ENCODE data around the gene FARP2. TPM values are rescaled to one million over a fixed set of nuclear protein-coding genes. Genes with fewer than 3 reads are reported as not detected.
A peak's percentile ranks its signal among the peaks of the same experiment; 100 is the strongest.

FARP2 gene
- total and polyA plus RNA-seq, 2 of the 13 experiments (the other 11 are each of a cell fraction or from before 2014, with no cell fraction given) = 28.0 to 45.4 TPM

GRCh38 chr2:241368643-241369042, 12.6 kb downstream of the FARP2 start:
- 95% methylated on average over 3 of the region's 3 CpGs for WGBS (ENCODE audit: low lambda C conversion rate)
- Histone ChIP-seq H3K4me2 (ENCODE audit: low read depth, low read length) (no peak overlapping the region), H2AFZ (ENCODE audit: low read length) (no peak overlapping the region), H3K4me3 (replicated peaks in 1 of 3; ENCODE audit: insufficient read depth in 1 of 3, low read depth in 2 of 3, low read length in 3 of 3) (no peak overlapping the region), H3K79me2 (ENCODE audit: insufficient read depth, low read length) (peaks cover 88% of the 10 kb centered on the region), H3K36me3 (replicated peaks in 1 of 2; ENCODE audit: control insufficient read depth in 1 of 2, insufficient read depth in 2 of 2, low read length in 2 of 2) (peaks cover 0 to 14% of the 10 kb centered on the region in 2 experiments; a peak in 2 of 5 replicates), H3K9ac (ENCODE audit: insufficient read depth, low read depth, low read length) (no peak overlapping the region), H3K9me3 (ENCODE audit: low read length) (no peaks in the 10 kb centered on the region), H3K27ac (ENCODE audit: extremely low read length, insufficient read depth, low read length) (no peak overlapping the region), H3K4me1 (ENCODE audit: insufficient read depth, low read length) (peaks cover 39% of the 10 kb centered on the region), H4K20me1 (ENCODE audit: insufficient read depth, low read length) (no peaks in the 10 kb centered on the region), H3K27me3 (ENCODE audit: control insufficient read depth in 1 of 2, insufficient read depth in 2 of 2, low read length in 2 of 2) (no peaks in the 10 kb centered on the region)
- no peak for ATAC-seq
- CTCF ChIA-PET (ENCODE audit: low intra/inter-chr PET ratio, low total read pairs) = no interaction called here
- in situ Hi-C loops (cut with HindIII; ENCODE audit: extremely low pct_ligation_motif_present, low pct_unique_long_range_greater_than_20kb) (no loop called here), intact Hi-C loops (cut with micrococcal nuclease; ENCODE audit: unreplicated experiment) (no loop called here)
- POLR2A ChIA-PET = no interaction called here
- no peak for DNase-seq (ENCODE audit: low spot score)
- FAIRE-seq = no peak
- no TSS peak for BruUV-seq (replicated peaks)
- TF ChIP-seq NFKB2 (CRISPR knock-in tag; IDR thresholded peaks at IDR 0.05; ENCODE audit: borderline replicate concordance) (no peak), MNT (IDR thresholded peaks at IDR 0.05) (peak; percentile 95)

- Histone ChIP-seq H2AFZ (ENCODE audit: low read length) (no peak overlapping the region), H4K20me1 (ENCODE audit: insufficient read depth, low read length) (0 out of 2 replicates have a peak, but pooled peaks cover 5% of the 10 kb centered on the region), H3K4me1 (ENCODE audit: insufficient read depth, low read length) (peaks cover 49% of the 10 kb centered on the region), H3K27me3 (ENCODE audit: control insufficient read depth in 1 of 2, insufficient read depth in 2 of 2, low read length in 2 of 2) (no peaks in the 10 kb centered on the region), H3K9ac (ENCODE audit: insufficient read depth, low read depth, low read length) (no peak overlapping the region), H3K4me2 (ENCODE audit: low read depth, low read length) (no peak overlapping the region), H3K4me3 (replicated peaks in 1 of 3; ENCODE audit: insufficient read depth in 1 of 3, low read depth in 2 of 3, low read length in 3 of 3) (no peak overlapping the region), H3K27ac (ENCODE audit: extremely low read length, insufficient read depth, low read length) (no peak overlapping the region), H3K9me3 (ENCODE audit: low read length) (no peaks in the 10 kb centered on the region), H3K36me3 (replicated peaks in 1 of 2; ENCODE audit: control insufficient read depth in 1 of 2, insufficient read depth in 2 of 2, low read length in 2 of 2) (peaks cover 1 to 24% of the 10 kb centered on the region in 2 experiments; a peak in 4 of 5 replicates), H3K79me2 (ENCODE audit: insufficient read depth, low read length) (peaks cover 67% of the 10 kb centered on the region)
- DNase-seq (ENCODE audit: low spot score) = no peak
- ATAC-seq = no peak
- ChIA-PET POLR2A (interaction anchor here (0.6 kb wide), 1 partner anchor 10 kb away, joined by 3 read pairs; no protein-coding TSS in a partner anchor), CTCF (ENCODE audit: low intra/inter-chr PET ratio, low total read pairs) (no interaction called here)
- WGBS (ENCODE audit: low lambda C conversion rate) = 94% methylated on average over 11 of the region's 11 CpGs
- no peak for FAIRE-seq
- intact Hi-C loops (cut with micrococcal nuclease; ENCODE audit: unreplicated experiment) = no loop called here
- TF ChIP-seq HOXA3 (CRISPR knock-in tag; IDR thresholded peaks at IDR 0.05) (no peak), ZNF276 (CRISPR knock-in tag; IDR thresholded peaks at IDR 0.05; ENCODE audit: low read depth) (no peak), ZNF274 (CRISPR knock-in tag; IDR thresholded peaks at IDR 0.05) (no peak), ATRX (CRISPR knock-in tag; IDR thresholded peaks at IDR 0.05; ENCODE audit: borderline replicate concordance) (no peak), ZNF737 (CRISPR knock-in tag; IDR thresholded peaks at IDR 0.05; ENCODE audit: borderline replicate concordance) (no peak), ZNF382 (CRISPR knock-in tag; IDR thresholded peaks at IDR 0.05; ENCODE audit: borderline replicate concordance) (no peak), MYPOP (CRISPR knock-in tag; IDR thresholded peaks at IDR 0.05) (no peak)
- in situ Hi-C loops (cut with HindIII; ENCODE audit: extremely low pct_ligation_motif_present, low pct_unique_long_range_greater_than_20kb) = no loop called here
- no TSS peak for BruUV-seq (replicated peaks)
Measured at GRCh38 chr2:241372361-241372992, 16.4 kb downstream of the FARP2 start.

Measured in HepG2 (cell line).